ENCODE data around the gene LRRC49.

DNA sequence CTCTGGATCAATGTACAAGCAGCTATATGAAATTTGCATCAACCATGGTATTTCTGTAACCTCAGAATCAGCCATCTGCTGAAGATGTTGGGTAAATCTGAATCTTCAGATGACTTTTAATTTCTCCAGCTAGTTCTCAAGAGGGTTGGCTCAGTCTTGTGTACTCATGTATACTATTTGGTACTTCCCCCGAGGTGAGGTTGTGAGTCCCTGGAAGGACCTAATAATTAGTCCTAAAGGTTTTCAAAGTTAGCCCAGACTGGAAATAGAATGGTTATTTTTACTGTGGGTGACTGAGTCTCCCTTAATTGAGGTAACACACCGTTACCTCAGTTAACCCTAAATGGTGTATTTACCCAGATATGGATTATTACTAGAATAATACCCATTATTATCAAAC lies 118.4 kb downstream of the LRRC49 start:
- TF ChIP-seq, protein P1, sequence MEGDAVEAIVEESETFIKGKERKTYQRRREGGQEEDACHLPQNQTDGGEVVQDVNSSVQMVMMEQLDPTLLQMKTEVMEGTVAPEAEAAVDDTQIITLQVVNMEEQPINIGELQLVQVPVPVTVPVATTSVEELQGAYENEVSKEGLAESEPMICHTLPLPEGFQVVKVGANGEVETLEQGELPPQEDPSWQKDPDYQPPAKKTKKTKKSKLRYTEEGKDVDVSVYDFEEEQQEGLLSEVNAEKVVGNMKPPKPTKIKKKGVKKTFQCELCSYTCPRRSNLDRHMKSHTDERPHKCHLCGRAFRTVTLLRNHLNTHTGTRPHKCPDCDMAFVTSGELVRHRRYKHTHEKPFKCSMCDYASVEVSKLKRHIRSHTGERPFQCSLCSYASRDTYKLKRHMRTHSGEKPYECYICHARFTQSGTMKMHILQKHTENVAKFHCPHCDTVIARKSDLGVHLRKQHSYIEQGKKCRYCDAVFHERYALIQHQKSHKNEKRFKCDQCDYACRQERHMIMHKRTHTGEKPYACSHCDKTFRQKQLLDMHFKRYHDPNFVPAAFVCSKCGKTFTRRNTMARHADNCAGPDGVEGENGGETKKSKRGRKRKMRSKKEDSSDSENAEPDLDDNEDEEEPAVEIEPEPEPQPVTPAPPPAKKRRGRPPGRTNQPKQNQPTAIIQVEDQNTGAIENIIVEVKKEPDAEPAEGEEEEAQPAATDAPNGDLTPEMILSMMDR (conservative IDR thresholded peaks at IDR 0.05; ENCODE audit: low read depth in 2 of 2): no peak
- TF ChIP-seq, protein P2, sequence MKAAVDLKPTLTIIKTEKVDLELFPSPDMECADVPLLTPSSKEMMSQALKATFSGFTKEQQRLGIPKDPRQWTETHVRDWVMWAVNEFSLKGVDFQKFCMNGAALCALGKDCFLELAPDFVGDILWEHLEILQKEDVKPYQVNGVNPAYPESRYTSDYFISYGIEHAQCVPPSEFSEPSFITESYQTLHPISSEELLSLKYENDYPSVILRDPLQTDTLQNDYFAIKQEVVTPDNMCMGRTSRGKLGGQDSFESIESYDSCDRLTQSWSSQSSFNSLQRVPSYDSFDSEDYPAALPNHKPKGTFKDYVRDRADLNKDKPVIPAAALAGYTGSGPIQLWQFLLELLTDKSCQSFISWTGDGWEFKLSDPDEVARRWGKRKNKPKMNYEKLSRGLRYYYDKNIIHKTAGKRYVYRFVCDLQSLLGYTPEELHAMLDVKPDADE (IDR thresholded peaks at IDR 0.05): no peak
- no peak for TF ChIP-seq EZH2 (IDR thresholded peaks at IDR 0.05; ENCODE audit: low read depth, unreplicated experiment)

All from GM23338 (cell line).